SK-N-SH treated with all-trans-retinoic acid at 6 μM for 48 hours (cell line): ENCODE measurements around the gene SPOPL.

Experiments used
- ATAC-seq: fragments of 200-7000 bp; cut with Tn5 transposase; 3 replicates; pipeline ENCODE4 v1.9.1; 2020; ENCODE audit warnings: mild to moderate bottlenecking, moderate library complexity
- ARNTL ChIP-seq: fragments of 450-650 bp; formaldehyde crosslinking; IDR thresholded peaks from 2 replicates; pipeline ENCODE4 v1.5.0; 2020; ENCODE audit warnings: low read depth, mild to moderate bottlenecking, moderate library complexity, borderline replicate concordance
- BACH2 ChIP-seq: fragments of 250-450 bp; sonication (Bioruptor Pico); IDR thresholded peaks from 2 replicates; pipeline ENCODE4 v1.9.0; 2021; ENCODE audit warnings: mild to moderate bottlenecking, borderline replicate concordance
- CSDC2 ChIP-seq: fragments of 250-450 bp; sonication (Bioruptor Pico); IDR thresholded peaks from 2 replicates; pipeline ENCODE4 v1.5.0; 2020; ENCODE audit warnings: mild to moderate bottlenecking, moderate library complexity
- CSRNP3 ChIP-seq: fragments of 250-450 bp; sonication (Bioruptor Pico); IDR thresholded peaks from 2 replicates; pipeline ENCODE4 v1.5.1; 2021; ENCODE audit warnings: mild to moderate bottlenecking, moderate library complexity
- ESRRG ChIP-seq: fragments of 250-450 bp; sonication (Bioruptor Pico); IDR thresholded peaks from 2 replicates; pipeline ENCODE4 v1.6.1; 2021; ENCODE audit warnings: mild to moderate bottlenecking
- GLIS3 ChIP-seq: fragments of 250-450 bp; sonication (Bioruptor Pico); IDR thresholded peaks from 2 replicates; pipeline ENCODE4 v1.5.0; 2020; ENCODE audit warnings: mild to moderate bottlenecking, moderate library complexity
- ISL1 ChIP-seq: fragments of 250-450 bp; sonication (Bioruptor Pico); IDR thresholded peaks from 2 replicates; pipeline ENCODE4 v2.1.2; 2022; ENCODE audit warnings: mild to moderate bottlenecking, moderate library complexity
- OSR1 ChIP-seq: fragments of 250-450 bp; sonication (Bioruptor Pico); IDR thresholded peaks from 2 replicates; pipeline ENCODE4 v1.8.0; 2022; ENCODE audit warnings: moderate library complexity, mild to moderate bottlenecking, inconsistent platforms
- PATZ1 ChIP-seq: fragments of 250-450 bp; sonication (Bioruptor Pico); IDR thresholded peaks from 2 replicates; pipeline ENCODE4 v1.8.0; 2020; ENCODE audit warnings: mild to moderate bottlenecking, moderate library complexity, borderline replicate concordance
- PPARA ChIP-seq: fragments of 250-450 bp; sonication (Bioruptor Pico); IDR thresholded peaks from 2 replicates; pipeline ENCODE4 v1.5.0; 2020; ENCODE audit warnings: mild to moderate bottlenecking, borderline replicate concordance
- RARB ChIP-seq: fragments of 250-450 bp; sonication (Bioruptor Pico); IDR thresholded peaks from 2 replicates; pipeline ENCODE4 v1.8.0; 2021; ENCODE audit warnings: mild to moderate bottlenecking, moderate library complexity
- SNAI2 ChIP-seq: fragments of 250-450 bp; sonication (Bioruptor Pico); IDR thresholded peaks from 2 replicates; pipeline ENCODE4 v1.5.0; 2020; ENCODE audit warnings: mild to moderate bottlenecking, moderate library complexity
- TCF4 ChIP-seq: fragments of 250-450 bp; sonication (Bioruptor Pico); IDR thresholded peaks from 2 replicates; pipeline ENCODE4 v1.8.0; 2021; ENCODE audit warnings: mild to moderate bottlenecking, moderate library complexity, borderline replicate concordance
- TOX ChIP-seq: fragments of 250-450 bp; sonication (Bioruptor Pico); IDR thresholded peaks from 2 replicates; pipeline ENCODE4 v1.8.0; 2021; ENCODE audit warnings: mild to moderate bottlenecking, moderate library complexity, borderline replicate concordance
- ZC3H10 ChIP-seq: fragments of 250-450 bp; sonication (Bioruptor Pico); IDR thresholded peaks from 2 replicates; pipeline ENCODE4 v1.5.1; 2021; ENCODE audit warnings: mild to moderate bottlenecking, moderate library complexity
- ZFP3 ChIP-seq: fragments of 250-450 bp; sonication (Bioruptor Pico); IDR thresholded peaks from 2 replicates; pipeline ENCODE4 v1.5.0; 2020; ENCODE audit warnings: mild to moderate bottlenecking, moderate library complexity
- ZFP30 ChIP-seq: fragments of 450-650 bp; formaldehyde crosslinking; IDR thresholded peaks from 2 replicates; pipeline ENCODE4 v1.5.0; 2022; ENCODE audit warnings: mild to moderate bottlenecking, moderate library complexity
- ZNF565 ChIP-seq: fragments of 450-650 bp; formaldehyde crosslinking; conservative IDR thresholded peaks from 2 replicates; pipeline ENCODE4 v1.5.0; 2020; ENCODE audit warnings: low read depth, mild to moderate bottlenecking, moderate library complexity
- ZNF70 ChIP-seq: fragments of 450-650 bp; formaldehyde crosslinking; IDR thresholded peaks from 2 replicates; pipeline ENCODE4 v1.5.0; 2020; ENCODE audit warnings: mild to moderate bottlenecking, moderate library complexity
- ZNF8 ChIP-seq: fragments of 450-650 bp; formaldehyde crosslinking; IDR thresholded peaks from 2 replicates; pipeline ENCODE4 v1.5.0; 2020; ENCODE audit warnings: mild to moderate bottlenecking, moderate library complexity
- TF ChIP-seq, protein P1 (sequence below): fragments of 250-450 bp; sonication (Bioruptor Pico); IDR thresholded peaks from 2 replicates; pipeline ENCODE4 v1.5.1; 2020; ENCODE audit warnings: low read depth, mild to moderate bottlenecking, moderate library complexity
- TF ChIP-seq, protein P2 (sequence below): fragments of 250-450 bp; sonication (Bioruptor Pico); IDR thresholded peaks from 2 replicates; pipeline ENCODE4 v1.8.0; 2021; ENCODE audit warnings: low read depth, mild to moderate bottlenecking, moderate library complexity, borderline replicate concordance

The SPOPL gene

DNA sequence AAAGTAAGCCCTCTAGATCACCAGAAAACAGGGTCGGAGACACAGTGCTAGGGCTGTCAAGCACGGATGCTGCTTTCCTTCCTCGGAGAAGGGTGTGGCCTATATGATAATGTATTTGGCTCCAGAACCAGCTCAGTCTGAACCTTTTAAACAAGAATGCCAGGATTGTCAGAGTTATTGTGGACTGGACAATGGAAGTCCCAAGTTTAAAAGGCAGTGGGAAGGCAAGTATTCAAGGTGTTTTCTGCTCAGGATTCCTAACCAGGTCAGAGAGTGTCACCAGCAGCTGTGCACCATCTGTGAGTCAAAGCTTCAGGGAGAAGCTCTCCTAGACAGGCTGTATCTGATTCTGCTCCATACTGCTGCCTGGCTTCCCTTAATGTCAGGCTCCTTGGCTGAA is 94.8 kb downstream of the SPOPL start (continued):
- TF ChIP-seq TOX (no peak), OSR1 (CRISPR knock-in tag) (no peak), ESRRG (no peak), ZC3H10 (CRISPR knock-in tag) (no peak), ZNF70 (CRISPR knock-in tag) (no peak)

- TF ChIP-seq ZFP30 (CRISPR knock-in tag) (no peak), ZFP3 (CRISPR knock-in tag) (no peak), BACH2 (no peak), ISL1 (CRISPR knock-in tag) (no peak), GLIS3 (CRISPR knock-in tag) (no peak), ZNF565 (CRISPR knock-in tag) (no peak), ZC3H10 (CRISPR knock-in tag) (no peak), PATZ1 (no peak), ARNTL (CRISPR knock-in tag) (no peak), OSR1 (CRISPR knock-in tag) (no peak), RARB (no peak), ZNF8 (no peak), ZNF70 (CRISPR knock-in tag) (no peak), TCF4 (CRISPR knock-in tag) (no peak), CSRNP3 (CRISPR knock-in tag) (no peak), PPARA (CRISPR knock-in tag) (no peak), CSDC2 (CRISPR knock-in tag) (no peak), TOX (no peak), SNAI2 (CRISPR knock-in tag) (no peak)
- TF ChIP-seq, protein P1, sequence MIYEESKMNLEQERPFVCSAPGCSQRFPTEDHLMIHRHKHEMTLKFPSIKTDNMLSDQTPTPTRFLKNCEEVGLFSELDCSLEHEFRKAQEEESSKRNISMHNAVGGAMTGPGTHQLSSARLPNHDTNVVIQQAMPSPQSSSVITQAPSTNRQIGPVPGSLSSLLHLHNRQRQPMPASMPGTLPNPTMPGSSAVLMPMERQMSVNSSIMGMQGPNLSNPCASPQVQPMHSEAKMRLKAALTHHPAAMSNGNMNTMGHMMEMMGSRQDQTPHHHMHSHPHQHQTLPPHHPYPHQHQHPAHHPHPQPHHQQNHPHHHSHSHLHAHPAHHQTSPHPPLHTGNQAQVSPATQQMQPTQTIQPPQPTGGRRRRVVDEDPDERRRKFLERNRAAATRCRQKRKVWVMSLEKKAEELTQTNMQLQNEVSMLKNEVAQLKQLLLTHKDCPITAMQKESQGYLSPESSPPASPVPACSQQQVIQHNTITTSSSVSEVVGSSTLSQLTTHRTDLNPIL (CRISPR knock-in tag) = no peak
- no peak for ATAC-seq
Observed at GRCh38 chr2:138600732-138601457, 99.3 kb downstream of the SPOPL start.

DNA sequence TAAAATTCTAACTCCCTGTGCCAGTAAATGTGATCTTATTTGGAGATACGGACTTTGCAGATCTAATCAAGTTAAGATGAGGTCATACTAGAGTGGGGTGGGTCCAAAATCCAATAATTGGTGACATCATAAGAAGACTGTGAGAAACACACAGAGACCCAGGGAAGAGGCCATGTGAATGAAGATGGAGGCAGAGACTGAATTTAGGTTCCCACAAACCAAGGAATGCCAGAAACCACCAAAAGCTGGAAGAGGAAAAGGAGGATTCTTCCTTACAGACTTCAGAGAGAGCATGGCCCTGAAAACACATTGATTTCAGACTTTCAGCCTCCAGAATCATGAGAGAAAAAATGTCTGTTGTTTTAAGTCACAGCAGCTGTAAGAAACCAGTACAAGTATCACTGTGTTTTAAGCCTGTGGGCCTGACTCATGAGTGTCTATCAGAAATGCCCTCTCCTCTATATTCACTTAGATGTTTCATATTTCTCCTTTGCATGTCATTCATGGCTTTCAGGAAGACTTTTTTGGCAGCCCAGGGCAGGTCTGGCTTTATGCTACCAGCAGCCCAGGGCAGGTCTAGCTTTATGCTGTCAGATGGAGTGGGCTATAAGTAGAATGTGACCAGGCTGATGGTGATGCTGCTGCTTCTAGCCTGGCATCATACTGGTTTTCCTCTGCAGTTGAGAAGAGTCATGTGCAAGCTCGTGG is 100.0 kb downstream of the SPOPL start:
- ATAC-seq = no peak
- no peak for TF ChIP-seq ISL1 (CRISPR knock-in tag)
- no peak for TF ChIP-seq ZNF70 (CRISPR knock-in tag)
- TF ChIP-seq, protein P1 (CRISPR knock-in tag) = 0 out of 2 replicates have a peak, but pooled peaks have one; percentile 36
- TF ChIP-seq TOX = no peak

DNA sequence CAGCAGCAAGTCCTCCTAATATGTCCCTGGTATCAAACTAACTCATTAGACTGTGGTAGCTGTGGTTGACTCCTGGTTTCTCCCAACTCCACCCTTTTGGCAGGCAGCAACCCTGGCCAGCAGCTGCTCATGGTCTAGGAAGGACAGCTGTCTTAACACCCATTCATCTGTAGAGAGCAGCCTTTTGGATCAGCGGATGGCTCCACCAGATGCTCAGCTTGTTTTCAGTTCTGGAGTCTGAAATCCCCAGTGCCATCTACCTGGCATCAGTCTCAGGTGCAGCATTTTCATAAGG is 100.5 kb downstream of the SPOPL start:
- no peak for ATAC-seq
- TF ChIP-seq ZNF565 (CRISPR knock-in tag) = no peak
- no peak for TF ChIP-seq CSRNP3 (CRISPR knock-in tag)
- no peak for TF ChIP-seq ZNF70 (CRISPR knock-in tag)
- no peak for TF ChIP-seq PPARA (CRISPR knock-in tag)
- no peak for TF ChIP-seq GLIS3 (CRISPR knock-in tag)
- TF ChIP-seq ZC3H10 (CRISPR knock-in tag) = no peak
- no peak for TF ChIP-seq OSR1 (CRISPR knock-in tag)
- no peak for TF ChIP-seq TCF4 (CRISPR knock-in tag)
- TF ChIP-seq ZFP3 (CRISPR knock-in tag) = no peak
- TF ChIP-seq, protein P2, sequence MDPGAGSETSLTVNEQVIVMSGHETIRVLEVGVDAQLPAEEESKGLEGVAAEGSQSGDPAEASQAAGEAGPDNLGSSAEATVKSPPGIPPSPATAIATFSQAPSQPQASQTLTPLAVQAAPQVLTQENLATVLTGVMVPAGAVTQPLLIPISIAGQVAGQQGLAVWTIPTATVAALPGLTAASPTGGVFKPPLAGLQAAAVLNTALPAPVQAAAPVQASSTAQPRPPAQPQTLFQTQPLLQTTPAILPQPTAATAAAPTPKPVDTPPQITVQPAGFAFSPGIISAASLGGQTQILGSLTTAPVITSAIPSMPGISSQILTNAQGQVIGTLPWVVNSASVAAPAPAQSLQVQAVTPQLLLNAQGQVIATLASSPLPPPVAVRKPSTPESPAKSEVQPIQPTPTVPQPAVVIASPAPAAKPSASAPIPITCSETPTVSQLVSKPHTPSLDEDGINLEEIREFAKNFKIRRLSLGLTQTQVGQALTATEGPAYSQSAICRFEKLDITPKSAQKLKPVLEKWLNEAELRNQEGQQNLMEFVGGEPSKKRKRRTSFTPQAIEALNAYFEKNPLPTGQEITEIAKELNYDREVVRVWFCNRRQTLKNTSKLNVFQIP (CRISPR knock-in tag) = no peak
- TF ChIP-seq ARNTL (CRISPR knock-in tag) = no peak
- TF ChIP-seq ZNF8 = no peak
- TF ChIP-seq BACH2 = no peak
- TF ChIP-seq, protein P1 (CRISPR knock-in tag) = no peak
